ENCODE measurements around the gene KRT7.

DNA sequence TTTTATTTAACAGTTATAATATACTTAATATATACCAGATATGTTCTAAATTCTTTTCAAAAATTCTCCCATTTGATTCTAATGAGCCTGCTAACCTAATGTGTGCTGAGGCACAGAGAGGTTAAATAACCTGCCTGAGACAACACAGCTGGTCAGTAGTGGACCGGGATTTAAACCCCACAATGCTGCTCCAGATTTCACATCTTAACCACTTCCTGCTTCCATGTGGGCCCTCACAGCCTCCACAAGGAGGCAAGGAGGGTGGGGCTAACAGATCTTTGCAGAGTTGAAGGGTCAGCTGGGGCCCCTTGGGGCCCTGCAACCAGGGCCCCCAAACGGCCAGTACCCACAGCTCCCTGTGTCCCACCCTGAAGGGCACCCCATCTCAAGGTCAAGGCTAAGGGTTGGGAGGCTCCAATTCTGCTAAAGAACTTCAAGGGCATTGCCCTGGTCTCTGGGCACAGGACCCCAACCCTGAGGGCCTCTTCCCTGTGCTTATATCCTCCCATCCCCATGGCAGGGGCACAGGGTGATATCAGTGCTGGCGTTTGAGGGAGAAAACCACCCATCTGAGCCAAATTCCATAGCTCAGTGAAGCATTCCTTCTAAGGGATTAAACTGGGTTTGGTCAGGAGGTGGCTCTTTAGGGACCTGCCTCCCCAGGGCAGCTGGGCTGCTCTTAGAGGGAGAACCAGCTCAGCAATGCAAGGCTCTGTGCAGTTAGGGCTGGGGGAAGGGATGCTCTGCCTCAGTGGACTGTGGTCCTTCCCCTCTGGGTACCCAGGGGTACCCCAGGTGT lies 43.5 kb upstream of the KRT7 start:
- TF ChIP-seq, protein P1, sequence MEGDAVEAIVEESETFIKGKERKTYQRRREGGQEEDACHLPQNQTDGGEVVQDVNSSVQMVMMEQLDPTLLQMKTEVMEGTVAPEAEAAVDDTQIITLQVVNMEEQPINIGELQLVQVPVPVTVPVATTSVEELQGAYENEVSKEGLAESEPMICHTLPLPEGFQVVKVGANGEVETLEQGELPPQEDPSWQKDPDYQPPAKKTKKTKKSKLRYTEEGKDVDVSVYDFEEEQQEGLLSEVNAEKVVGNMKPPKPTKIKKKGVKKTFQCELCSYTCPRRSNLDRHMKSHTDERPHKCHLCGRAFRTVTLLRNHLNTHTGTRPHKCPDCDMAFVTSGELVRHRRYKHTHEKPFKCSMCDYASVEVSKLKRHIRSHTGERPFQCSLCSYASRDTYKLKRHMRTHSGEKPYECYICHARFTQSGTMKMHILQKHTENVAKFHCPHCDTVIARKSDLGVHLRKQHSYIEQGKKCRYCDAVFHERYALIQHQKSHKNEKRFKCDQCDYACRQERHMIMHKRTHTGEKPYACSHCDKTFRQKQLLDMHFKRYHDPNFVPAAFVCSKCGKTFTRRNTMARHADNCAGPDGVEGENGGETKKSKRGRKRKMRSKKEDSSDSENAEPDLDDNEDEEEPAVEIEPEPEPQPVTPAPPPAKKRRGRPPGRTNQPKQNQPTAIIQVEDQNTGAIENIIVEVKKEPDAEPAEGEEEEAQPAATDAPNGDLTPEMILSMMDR (IDR thresholded peaks at IDR 0.05; ENCODE audit: low read depth, low read length): no peak
- TF ChIP-seq EZH2phosphoT487 (IDR thresholded peaks at IDR 0.05; ENCODE audit: low read depth): no peak

Measured in OCI-LY3 (cell line).